ACC112 (cell line): ENCODE results near the gene CLDN20.
A peak's percentile ranks its signal among the peaks of the same experiment; 100 is the strongest.
"Not testable (repeated sequence)": the region's sequence is repeated elsewhere in the genome, so short reads cannot be mapped to it uniquely, and the experiment has no call there.

Source experiments
- H2AFZ ChIP-seq: fragments of 200-600 bp; sonication (generic); one replicate; pipeline ENCODE4 v1.6.0; 2017; ENCODE audit warnings: antibody characterized with exemption, low read length; ENCODE audit not compliant: unreplicated experiment
- H3K27ac ChIP-seq: fragments of 200-600 bp; sonication (generic); 2 replicates; pipeline ENCODE4 v1.5.1; 2014; ENCODE audit warnings: low read depth, mild to moderate bottlenecking, antibody characterized with exemption, low read length, moderate library complexity
- H3K27me3 ChIP-seq: fragments of 200-600 bp; sonication (generic); 2 replicates; pipeline ENCODE4 v1.6.1; 2014; ENCODE audit warnings: mild to moderate bottlenecking, antibody characterized with exemption, low read length, moderate library complexity, mixed read lengths; ENCODE audit not compliant: insufficient read depth
- H3K36me3 ChIP-seq: fragments of 200-600 bp; sonication (generic); 2 replicates; pipeline ENCODE4 v1.6.1; 2016; ENCODE audit warnings: mild to moderate bottlenecking, antibody characterized with exemption, low read length, moderate library complexity, mixed read lengths; ENCODE audit not compliant: insufficient read depth
- H3K4me1 ChIP-seq: fragments of 200-600 bp; sonication (generic); one replicate; pipeline ENCODE4 v1.6.1; 2016; ENCODE audit warnings: low read length, mixed read lengths; ENCODE audit not compliant: insufficient read depth, unreplicated experiment, control insufficient read depth
- H3K4me3 ChIP-seq: fragments of 200-600 bp; sonication (generic); 2 replicates; pipeline ENCODE4 v1.5.1; 2014; ENCODE audit warnings: mild to moderate bottlenecking, low read depth, low read length
- H3K79me2 ChIP-seq: fragments of 200-600 bp; sonication (generic); one replicate; pipeline ENCODE4 v1.6.0; 2016; ENCODE audit warnings: low read length; ENCODE audit not compliant: control insufficient read depth, unreplicated experiment, insufficient read depth

The CLDN20 gene

DNA sequence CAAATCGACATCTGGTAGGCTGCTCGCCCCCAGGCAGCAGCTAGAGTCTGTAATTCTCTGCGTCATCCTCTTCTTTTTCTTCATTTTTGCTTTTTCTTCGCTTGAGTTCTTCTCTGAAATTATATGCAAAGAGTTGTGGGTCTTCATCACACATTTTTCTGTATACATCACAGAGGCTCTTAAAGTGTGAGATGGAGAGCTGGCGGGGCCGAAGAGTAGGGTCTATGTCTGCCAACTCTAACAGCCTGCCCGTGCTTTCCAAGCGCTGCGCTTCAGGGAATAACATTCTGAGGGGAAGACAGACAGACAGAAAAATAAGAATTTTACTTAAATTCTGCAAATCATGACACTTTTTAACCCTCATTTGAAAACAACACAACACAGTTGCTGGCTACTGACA is 6.0 kb upstream of the CLDN20 start:
- peaks cover 23% of the 10 kb centered on the region for H3K36me3 ChIP-seq
- H3K4me3 ChIP-seq, result no peak overlapping the region
- no peaks in the 10 kb centered on the region for H3K27me3 ChIP-seq
- H3K27ac ChIP-seq, result no peak overlapping the region
- H2AFZ ChIP-seq, result no peak overlapping the region
- no peaks in the 10 kb centered on the region for H3K79me2 ChIP-seq
- no peaks in the 10 kb centered on the region for H3K4me1 ChIP-seq

DNA sequence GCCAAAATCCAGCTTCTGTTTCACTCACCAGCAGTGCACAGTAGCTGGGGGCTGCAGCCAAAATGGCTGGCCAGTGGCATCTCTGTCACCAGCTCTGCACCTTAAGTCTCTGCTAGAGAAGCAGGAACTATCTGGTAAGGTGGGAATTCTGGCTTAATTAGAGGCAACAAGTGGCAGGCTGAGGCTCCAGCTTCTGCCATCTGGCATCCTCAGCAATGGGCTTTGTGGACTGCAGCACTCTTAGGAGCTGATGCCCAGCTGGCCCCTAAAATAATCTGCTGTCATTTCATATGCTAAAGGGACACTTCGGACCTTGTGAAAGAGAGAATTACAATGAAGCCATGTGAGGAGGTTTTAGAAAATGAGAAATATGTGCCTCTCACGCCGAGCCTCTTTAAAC is 4.6 kb upstream of the CLDN20 start:
- Histone ChIP-seq H3K4me3 (no peak overlapping the region), H3K36me3 (peaks cover 23% of the 10 kb centered on the region), H3K27ac (no peak overlapping the region), H3K79me2 (peaks cover 4% of the 10 kb centered on the region), H2AFZ (no peak overlapping the region), H3K27me3 (no peaks in the 10 kb centered on the region), H3K4me1 (no peaks in the 10 kb centered on the region)

DNA sequence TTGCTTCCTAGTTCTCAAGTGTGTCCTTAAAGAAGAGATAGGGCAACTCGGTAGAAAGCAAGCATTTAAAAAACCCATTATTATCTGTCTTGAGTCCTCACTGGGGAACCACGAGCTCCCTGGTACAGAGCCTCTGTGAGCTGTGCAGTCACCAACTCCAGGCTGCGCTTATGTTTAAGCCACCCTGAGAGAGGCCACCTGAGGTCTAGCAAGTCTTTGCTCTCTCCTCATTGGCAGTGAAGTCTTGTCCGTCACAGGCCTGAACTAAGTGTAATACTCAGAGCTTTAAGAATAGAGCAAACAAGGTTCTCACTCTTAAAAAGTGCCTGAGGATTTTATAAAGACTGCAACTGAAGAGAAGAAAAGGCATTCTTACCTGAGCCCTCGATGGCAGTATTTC is 3.9 kb upstream of the CLDN20 start:
- no peak overlapping the region for H2AFZ ChIP-seq
- H3K4me1 ChIP-seq, result peaks cover 6% of the 10 kb centered on the region
- H3K4me3 ChIP-seq, result no peak overlapping the region
- H3K79me2 ChIP-seq, result peaks cover 4% of the 10 kb centered on the region
- no peaks in the 10 kb centered on the region for H3K27me3 ChIP-seq
- H3K36me3 ChIP-seq, result peaks cover 18% of the 10 kb centered on the region
- no peak overlapping the region for H3K27ac ChIP-seq

DNA sequence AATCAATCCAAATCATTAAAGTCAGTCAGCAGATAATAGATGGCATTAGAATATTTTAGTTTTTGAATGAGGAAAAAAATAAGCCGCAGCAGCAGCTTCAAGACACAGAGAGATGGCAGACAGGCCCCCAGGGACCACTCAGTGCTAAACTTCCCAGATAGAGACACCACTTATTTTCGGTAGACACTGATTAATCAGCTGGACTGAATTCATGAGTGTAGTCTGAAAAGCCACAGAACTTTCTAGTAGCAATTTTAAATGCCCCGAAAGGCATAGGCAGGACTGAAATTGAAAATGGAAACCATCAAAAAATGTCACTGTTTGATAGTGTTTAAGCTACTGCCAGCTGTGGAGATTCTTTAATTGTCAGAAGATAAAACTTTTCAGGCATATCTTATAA is 3.1 kb upstream of the CLDN20 start:
- H2AFZ ChIP-seq, result no peak overlapping the region
- no peak overlapping the region for H3K27ac ChIP-seq
- peaks cover 13% of the 10 kb centered on the region for H3K36me3 ChIP-seq
- H3K79me2 ChIP-seq, result peaks cover 4% of the 10 kb centered on the region
- peaks cover 11% of the 10 kb centered on the region for H3K4me1 ChIP-seq
- H3K27me3 ChIP-seq, result no peaks in the 10 kb centered on the region
- no peak overlapping the region for H3K4me3 ChIP-seq

DNA sequence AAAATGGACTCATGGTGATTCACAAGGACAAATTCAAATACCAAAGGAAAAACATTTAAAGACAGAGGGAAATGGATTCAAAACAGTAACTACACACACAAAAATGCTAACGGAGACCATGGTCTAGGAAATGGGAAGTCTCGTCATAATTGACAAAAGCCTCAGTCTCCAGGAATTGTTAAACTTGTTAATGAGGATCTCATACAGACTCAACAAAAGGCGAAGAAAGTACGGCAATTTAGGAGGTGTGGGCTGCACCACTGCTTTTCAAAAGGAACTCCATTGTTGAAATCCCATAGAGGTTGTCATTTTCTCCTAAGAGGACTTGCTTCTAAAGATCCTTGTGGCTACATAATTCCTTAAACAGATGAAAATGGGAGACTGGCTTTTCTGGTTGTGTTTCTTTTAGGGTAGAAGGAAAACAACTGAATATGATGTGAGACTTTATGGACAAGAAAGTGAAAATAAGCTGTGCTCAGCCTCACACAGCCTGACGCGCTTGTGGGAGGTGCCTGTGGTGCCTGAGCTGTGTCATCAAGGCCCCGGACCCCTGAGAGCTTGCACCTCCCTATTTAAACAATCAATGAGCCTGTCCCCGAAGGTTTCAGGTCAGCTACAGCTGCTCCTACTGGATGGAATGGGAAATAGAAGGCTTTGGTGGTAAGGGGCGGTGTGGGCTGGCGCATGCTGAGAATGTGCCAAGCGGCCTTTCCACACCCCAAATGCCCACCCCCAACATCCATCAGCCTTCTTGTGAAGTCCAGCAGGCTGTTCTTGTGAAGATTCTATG is 2.5 kb upstream of the CLDN20 start:
- Histone ChIP-seq H3K27me3 (no peaks in the 10 kb centered on the region), H3K79me2 (peaks cover 4% of the 10 kb centered on the region), H3K36me3 (peaks cover 11% of the 10 kb centered on the region), H3K27ac (no peak overlapping the region), H3K4me1 (peaks cover 11% of the 10 kb centered on the region), H2AFZ (no peak overlapping the region), H3K4me3 (no peak overlapping the region)

DNA sequence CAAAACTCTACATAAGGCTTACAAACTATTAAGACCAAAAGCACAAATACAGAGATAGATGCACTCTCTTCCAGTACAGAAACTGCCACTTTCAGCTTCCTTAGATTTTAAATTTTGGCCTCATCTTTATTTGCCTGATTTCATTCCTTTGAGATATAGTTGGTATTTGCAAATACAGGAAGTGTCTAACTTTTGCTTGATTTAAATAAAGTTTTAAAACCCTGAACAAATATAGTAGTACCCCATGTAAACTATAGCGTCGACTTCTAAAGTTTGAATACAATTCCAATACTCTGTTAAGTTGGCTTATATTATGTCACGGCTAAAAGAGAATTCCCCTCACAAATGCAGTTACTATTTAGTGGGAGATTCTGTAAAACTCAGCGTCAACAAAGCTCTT is 1.2 kb upstream of the CLDN20 start:
- no peaks in the 10 kb centered on the region for H3K27me3 ChIP-seq
- H3K27ac ChIP-seq, result no peak overlapping the region
- no peak overlapping the region for H3K4me3 ChIP-seq
- peaks cover 7% of the 10 kb centered on the region; the same call in 1 of the 2 replicates for H3K36me3 ChIP-seq
- peaks cover 11% of the 10 kb centered on the region for H3K4me1 ChIP-seq
- no peak overlapping the region for H2AFZ ChIP-seq
- peaks cover 4% of the 10 kb centered on the region for H3K79me2 ChIP-seq

DNA sequence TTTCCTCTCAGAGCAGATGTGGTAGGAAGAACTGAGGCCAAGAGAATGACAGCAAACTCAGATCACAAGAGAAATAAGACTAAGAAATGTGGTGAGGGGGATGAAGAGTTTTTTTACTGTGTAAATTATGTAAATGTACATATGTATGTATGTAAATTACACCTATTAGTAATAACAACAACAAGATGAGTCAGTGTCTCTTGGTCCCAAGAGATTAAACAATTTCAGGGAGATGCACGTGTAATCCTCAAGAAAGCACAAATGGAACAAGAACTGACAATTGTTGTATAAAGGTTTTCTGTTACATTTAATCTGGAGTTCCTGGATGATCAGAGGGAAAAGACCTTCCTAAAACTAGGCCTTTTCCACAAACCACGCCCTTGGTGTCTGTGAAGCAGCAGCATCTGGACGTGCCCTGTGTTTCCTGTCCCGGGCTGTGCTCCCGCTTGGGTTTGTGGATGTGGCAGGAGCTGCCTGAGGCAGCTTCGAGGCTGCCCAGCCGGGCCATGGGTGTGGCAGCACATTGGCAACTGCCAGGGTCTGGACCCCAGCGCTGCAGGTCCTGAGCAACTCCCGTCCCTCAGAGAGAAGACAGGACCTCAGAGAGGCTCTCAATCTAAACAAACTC is 994 bp downstream of the CLDN20 start:
- Histone ChIP-seq H3K4me3 (no peak overlapping the region), H2AFZ (no peak overlapping the region), H3K79me2 (peaks cover 4% of the 10 kb centered on the region), H3K27ac (peak overlapping the region; percentile 16; the same call in 1 of the 2 replicates), H3K36me3 (no peaks in the 10 kb centered on the region), H3K27me3 (no peaks in the 10 kb centered on the region), H3K4me1 (peaks cover 11% of the 10 kb centered on the region)

DNA sequence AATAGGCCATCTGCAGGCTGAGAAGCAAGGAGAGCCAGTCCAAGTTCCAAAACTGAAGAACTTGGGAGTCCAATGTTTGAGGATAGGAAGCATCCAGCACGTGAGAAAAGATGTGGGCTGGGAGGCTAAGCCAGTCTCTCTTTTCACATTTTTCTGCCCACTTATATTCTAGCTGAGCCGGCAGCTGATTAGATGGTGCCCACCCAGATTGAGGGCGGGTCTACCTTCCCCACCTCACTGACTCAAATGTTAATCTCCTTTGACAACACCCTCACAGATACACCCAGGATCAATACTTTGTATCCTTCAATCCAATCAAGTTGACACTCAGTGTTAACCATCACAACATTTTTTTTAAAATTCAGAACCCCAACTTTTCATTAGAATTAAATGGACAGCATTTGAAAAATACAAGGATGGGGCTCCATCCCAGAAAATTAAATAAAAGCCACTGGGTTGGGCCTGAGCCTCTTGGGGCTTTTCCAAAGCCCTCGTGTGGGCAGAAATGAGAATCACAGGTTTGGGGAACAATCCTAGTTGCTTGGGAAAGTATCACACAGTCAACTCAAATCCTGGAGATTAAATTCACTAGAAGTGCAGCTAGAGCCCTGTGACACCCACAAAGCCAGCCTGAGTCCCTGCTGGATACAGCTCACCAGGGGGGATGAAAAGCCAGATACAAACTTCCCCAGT is 2.2 kb downstream of the CLDN20 start:
- Histone ChIP-seq H3K27me3 (no peaks in the 10 kb centered on the region), H3K36me3 (no peaks in the 10 kb centered on the region), H2AFZ (no peak overlapping the region), H3K79me2 (peaks cover 9% of the 10 kb centered on the region), H3K4me1 (peaks cover 11% of the 10 kb centered on the region), H3K4me3 (no peak overlapping the region), H3K27ac (no peak overlapping the region)

DNA sequence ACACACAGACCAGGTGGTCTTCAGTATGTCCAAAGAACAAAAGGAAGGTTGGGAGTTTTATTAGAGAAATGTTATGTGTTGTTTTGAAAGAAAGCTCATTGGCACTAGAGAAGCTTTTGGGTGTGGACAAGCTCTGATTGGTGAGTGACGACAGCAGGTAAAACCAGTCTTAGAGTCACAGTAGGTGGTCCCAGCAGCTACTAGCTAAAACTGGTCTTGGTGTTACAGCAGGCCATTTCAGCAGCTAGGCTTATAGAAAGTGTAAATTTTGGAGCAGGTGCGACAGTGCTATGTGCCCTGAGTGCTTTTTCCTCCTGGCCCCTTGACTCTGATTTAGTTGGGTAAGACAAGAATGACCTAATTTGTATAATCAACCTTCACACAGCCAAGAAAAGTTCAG is 3.6 kb downstream of the CLDN20 start:
- Histone ChIP-seq H2AFZ (no peak overlapping the region), H3K79me2 (peaks cover 9% of the 10 kb centered on the region), H3K27me3 (no peaks in the 10 kb centered on the region), H3K36me3 (no peaks in the 10 kb centered on the region), H3K4me3 (no peak overlapping the region), H3K4me1 (peaks cover 21% of the 10 kb centered on the region), H3K27ac (no peak overlapping the region)

DNA sequence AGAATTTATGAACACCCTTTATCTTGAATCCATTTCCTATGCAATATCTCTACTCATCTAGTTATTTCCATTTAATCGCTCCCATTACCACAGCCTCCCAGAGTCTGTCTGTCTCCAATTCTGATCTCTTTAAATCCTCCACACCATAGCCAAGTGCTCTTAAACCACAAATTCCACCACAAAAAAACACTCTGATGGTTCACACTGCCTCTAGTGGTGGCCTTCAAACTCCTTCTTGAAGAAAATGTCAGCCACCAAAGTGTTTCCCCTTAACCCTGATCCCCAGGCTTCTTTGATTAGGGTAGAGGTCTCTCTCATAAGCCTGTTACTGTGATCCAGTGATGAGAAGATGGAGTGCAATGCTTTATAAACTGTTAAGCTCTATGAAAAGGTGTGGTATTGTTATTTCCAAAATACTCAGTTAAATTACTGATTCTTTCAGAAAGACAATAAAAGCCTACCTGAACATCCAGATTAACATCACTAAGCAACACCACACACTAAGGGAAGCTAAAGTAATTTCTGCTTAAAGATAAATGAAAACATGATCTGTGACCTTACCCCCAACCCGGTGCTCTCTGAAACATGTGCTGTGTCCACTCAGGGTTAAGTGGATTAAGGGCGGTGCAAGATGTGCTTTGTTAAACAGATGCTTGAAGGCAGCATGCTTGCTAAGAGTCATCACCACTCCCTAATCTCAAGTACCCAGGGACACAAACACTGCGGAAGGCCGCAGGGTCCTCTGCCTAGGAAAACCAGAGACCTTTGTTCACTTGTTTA is 4.5 kb downstream of the CLDN20 start:
- not testable (repeated sequence) for H3K79me2 ChIP-seq, H3K4me3 ChIP-seq, H3K27me3 ChIP-seq, H3K36me3 ChIP-seq, H3K27ac ChIP-seq, H2AFZ ChIP-seq
- peaks cover 29% of the 10 kb centered on the region for H3K4me1 ChIP-seq
